OCI-M1 (cell line): Measurements from ENCODE around the gene WSB1.
"Not testable (repeated sequence)": the region's sequence is repeated elsewhere in the genome, so short reads cannot be mapped to it uniquely, and the experiment has no call there.

Source experiments
- DNase-seq: peaks from one replicate; lab custom pipeline; 2025; lab: John Stamatoyannopoulos, UW

WSB1 gene

DNA sequence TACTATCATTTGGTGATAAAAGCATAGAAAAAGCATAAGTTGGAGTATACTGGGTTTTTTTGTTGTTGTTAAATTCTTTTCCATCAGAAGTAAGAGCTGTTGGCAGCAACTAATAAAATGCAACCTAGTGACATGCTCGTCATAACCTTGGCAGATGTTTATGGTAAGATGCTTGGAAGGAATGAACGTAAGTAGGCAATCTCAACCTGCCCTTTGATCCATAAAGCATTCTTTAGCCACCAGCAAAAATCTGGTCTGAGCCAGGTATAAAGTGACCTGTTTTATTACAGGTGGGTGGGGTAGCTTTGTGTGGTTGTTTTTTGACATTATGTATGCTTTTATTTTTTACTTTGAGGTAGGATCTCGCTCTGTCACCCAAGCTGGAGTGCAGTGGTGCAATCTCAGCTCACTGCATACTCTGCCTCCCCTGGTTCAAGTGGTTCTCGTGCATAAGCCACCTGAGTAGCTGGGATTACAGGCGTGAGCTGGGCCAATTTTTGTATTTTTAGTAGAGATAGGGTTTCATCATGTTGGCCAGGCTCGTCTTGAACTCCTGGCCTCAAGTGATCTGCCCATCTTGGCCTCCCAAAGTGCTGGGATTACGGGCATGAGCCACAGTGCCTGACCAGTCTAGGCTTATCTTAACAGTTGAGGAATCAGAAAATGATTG is 22.0 kb downstream of the WSB1 start:
- DNase-seq = no peak

- DNase-seq = peak; percentile 24
Measured at GRCh38 chr17:27318228-27318627, 24.3 kb downstream of the WSB1 start.

DNA sequence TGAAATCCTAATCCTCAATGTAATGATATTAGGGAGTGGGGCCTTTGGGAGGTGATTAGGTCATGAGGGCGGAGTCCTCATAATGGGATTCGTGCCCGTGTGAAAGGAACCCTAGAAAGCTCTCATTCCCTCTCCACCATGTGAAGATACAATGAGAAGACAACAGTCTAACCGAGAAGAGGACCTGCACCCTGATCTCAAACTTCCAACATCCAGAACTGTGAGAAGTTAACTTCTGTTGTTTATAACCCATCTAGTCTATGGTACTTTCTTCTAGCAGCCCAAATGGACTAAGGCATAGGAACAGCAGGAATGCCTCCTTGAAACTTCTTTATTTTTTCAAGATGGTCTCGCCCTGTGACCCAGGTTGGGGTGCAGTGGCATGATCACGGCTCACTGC is 24.7 kb downstream of the WSB1 start:
- DNase-seq = no peak

DNA sequence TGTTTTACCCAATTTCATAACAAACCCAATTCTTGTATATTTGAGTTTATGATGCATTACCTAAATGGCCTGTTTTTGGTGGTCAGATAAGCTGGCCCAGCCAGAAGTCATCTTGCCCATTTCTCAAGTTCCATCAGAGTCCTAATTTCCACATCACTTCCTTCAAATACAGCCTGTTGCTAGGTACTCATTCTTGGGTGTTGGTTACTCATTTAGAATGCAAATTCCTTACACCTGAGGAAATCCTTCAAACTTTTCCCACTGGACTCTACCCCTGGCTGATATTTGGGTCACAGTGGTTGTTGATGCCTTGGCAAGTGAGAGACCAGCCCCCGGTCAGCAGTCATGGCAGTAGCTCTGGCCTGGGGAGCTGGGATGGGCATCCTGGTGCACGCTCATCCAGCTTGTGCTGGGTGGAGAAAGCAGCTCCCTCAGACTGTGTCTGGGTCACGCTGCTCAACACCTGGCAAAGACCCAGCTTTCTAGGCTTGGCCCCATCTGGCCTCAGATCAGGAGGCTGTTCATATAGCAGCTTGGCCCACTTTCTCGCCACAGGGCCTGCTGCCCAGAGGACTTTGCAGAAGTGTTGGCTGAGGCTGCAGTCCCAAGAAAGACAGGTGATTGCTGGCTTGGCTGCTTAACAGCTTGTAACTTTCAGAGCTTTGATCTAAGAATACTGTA is 25.8 kb downstream of the WSB1 start:
- no peak for DNase-seq

- no peak for DNase-seq
Measured at GRCh38 chr17:27320222-27320560, 26.3 kb downstream of the WSB1 start.

DNA sequence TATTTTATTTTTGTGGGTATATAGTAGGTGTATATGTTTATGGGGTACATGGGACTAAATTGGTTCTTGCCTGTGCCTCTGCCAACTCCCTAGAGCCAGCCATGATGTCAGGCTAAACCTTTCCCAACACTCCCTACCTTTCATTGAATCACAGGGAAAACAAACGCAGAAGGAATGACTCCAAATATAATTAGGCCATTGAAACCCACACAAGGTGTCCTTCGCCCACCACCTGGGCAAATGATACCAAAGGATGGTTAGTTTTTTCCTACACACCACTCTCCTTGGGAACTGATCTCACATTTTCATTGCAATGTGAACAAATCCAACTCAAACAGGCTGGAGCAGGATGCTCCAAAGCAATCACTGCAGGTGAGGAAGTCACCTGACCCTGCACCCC is 27.5 kb downstream of the WSB1 start:
- DNase-seq = no peak

GRCh38 chr17:27322026-27322425 is 28.1 kb downstream of the WSB1 start:
- DNase-seq = no peak

GRCh38 chr17:27322690-27323508 is 29.0 kb downstream of the WSB1 start:
- no peak for DNase-seq

DNA sequence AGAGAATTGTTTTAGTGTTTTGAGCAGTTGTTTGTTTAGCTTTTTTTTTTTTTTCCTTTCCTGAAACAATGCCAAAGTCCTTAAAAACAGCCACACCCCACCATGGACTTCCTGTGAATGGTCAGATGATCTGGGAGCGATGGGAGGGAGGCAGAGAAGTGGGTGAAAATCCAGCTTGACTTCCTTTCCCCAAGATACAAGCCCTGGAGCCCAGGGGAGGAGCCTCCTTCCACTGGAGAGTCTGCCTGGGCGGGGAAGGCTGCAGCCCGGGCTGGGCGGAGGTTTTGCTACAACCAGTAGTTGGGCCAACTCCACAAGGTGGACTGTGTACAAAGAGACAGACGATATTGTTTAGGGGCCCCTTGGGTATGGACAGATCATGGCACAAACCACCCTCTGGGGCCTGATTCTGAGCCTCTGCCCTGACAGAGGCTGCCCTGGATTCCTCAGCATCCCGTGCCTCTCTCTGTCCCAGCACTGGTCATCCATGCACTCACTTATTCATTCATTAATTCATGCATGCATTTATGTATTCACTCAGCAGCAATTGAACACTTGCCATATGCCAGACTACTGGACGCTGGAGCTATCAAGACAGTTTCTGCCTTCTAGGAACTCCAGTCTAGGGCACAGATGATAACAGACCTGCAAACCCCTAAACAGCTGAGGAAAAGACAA is 29.8 kb downstream of the WSB1 start:
- DNase-seq = no peak

- DNase-seq = no peak
Measured at GRCh38 chr17:27324771-27325339, 30.9 kb downstream of the WSB1 start.

GRCh38 chr17:27326051-27326450 is 32.1 kb downstream of the WSB1 start:
- DNase-seq = no peak

DNA sequence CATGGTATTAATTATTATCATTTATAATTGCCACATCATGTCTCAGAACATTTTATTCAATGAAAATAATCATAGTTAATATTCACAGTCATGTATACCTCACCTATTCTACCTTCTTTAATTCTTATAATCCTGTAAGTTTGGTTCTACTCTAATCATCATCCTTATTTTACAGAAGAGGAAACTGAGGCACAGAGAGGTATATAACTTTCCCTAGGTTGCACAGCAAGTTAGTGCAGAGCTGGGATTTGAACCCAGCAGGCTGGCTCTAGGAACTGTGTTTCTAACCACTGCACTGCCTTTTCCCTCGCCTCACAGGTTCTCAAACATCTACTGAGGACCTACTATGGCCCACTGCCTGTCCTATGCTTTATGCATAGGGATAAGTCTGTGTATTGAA is 32.7 kb downstream of the WSB1 start:
- DNase-seq = no peak

GRCh38 chr17:27327397-27327796 is 33.5 kb downstream of the WSB1 start:
- DNase-seq = no peak

- DNase-seq = no peak
Measured at GRCh38 chr17:27327871-27328270, 34.0 kb downstream of the WSB1 start.

DNA sequence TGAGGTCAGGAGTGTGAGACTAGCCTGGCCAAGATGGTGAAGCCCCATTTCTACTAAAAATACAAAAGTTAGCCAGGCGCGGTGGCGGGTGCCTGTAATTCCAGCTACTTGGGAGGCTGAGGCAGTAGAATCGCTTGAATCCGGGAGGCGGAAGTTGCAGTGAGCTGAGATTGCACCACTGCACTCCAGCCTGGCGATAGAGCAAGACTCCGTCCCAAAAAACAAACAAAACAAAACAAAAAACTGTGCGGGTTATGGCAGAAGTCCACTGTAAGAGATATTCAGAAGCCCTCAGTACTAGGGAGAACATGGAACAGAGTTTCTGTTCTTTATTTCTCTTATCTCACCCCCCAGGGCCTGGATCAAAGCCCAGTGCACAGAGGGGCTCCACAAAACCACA is 34.8 kb downstream of the WSB1 start:
- DNase-seq = not testable (repeated sequence)

- DNase-seq = no peak
Measured at GRCh38 chr17:27329146-27329805, 35.4 kb downstream of the WSB1 start.

DNA sequence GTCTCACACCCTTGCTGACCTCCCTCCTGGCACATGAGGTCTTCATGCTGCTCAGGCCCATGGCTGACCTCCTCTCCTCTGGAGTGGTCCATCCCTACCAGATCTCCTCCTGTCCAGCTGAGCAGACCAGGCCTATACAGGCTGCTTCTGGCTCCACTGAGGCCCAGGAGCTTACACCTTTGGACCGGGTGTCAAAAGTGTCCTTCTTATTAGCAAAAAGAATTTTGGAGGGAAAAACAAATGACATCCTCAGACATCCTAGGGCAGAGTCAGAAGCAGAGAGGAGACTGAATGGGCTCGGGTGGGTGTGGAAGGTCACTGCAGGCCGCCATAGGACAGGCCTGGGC is 38.1 kb downstream of the WSB1 start:
- no peak for DNase-seq

GRCh38 chr17:27332485-27333409 is 38.8 kb downstream of the WSB1 start:
- peak; percentile 99 for DNase-seq

DNA sequence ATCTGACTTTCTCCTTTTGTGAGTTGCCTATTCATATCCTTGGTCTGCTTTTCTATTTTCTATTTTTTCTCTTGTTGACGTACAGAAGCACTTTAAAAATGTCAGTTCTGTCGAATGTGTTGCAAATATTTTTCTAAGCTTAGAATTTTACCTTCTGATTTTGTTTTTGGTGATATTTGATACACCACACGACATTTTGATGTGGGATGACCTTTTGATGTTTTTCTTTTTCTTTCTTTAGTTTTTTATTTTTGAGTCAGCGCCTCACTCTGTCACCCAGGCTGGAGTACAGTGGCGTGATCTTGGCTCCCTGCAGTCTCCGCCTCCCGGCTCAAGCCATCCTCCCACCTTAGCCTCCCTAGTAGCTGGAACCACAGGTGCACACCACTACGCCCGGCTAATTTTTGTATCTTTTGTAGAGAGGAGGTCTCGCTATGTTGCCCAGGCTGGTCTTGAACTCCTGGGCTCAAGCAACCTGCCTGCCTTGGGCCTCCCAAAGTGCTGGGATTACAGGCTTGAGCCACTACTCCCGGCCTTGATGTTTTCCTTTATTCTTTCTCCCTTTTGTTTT is 39.6 kb downstream of the WSB1 start:
- DNase-seq = no peak

DNA sequence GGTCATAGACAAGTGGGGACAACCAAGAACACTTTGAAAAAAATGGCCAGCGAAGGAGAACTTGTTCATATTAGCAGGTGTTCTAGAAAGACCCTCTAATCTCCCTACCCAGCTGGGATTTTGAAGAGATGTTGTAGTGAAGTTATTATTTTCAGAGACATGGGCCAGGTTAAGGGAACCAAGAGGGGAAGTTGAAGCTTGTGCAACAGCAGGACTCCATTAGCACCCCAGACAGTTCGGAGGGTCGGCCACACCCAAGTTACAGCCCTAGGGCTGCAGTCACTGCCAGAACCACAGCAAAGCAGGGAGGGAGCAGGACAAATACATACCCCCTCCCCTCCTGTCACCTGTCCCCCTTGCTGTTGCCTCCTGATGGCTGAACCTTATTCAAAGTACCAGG is 42.3 kb downstream of the WSB1 start:
- DNase-seq = peak; percentile 32
